Spleen (tissue), 11 donors: ENCODE results near the gene PSME2. TPM values are rescaled to one million over a fixed set of nuclear protein-coding genes. Genes with fewer than 3 reads are reported as not detected.
A peak's percentile ranks its signal among the peaks of the same experiment; 100 is the strongest.

Source experiments
- DNase-seq: peaks from one replicate; pipeline ENCODE4 v3.0.0-alpha.2; 2020
- H3K27ac ChIP-seq, 8 donors: fragments of 200-600 bp; sonication (generic) in 7 of 8; 1 replicate in 4 of 8; 2 replicates in 4 of 8; pipeline versions ENCODE4 v1.5.0 to v1.8.0; 2016 to 2021; ENCODE audit warnings: inconsistent platforms in 4 of 8, mild to moderate bottlenecking in 4 of 8, moderate library complexity in 1 of 8
- H3K27me3 ChIP-seq, 7 donors: fragments of 200-600 bp; sonication (generic) in 6 of 7; replicated peaks in 1 of 7; 1 replicate in 4 of 7; 2 replicates in 3 of 7; pipeline versions ENCODE4 v1.5.0 to v1.8.0; 2016 to 2021; ENCODE audit warnings: inconsistent platforms in 3 of 7, mild to moderate bottlenecking in 1 of 7
- H3K36me3 ChIP-seq, 6 donors: fragments of 200-600 bp; sonication (generic) in 5 of 6; 1 replicate in 4 of 6; 2 replicates in 2 of 6; pipeline versions ENCODE4 v1.5.0 to v1.8.0; 2016 to 2021; ENCODE audit warnings: inconsistent platforms in 2 of 6
- H3K4me1 ChIP-seq, 6 donors: fragments of 200-600 bp; sonication (generic) in 5 of 6; 1 replicate in 3 of 6; 2 replicates in 3 of 6; pipeline versions ENCODE4 v1.5.0 to v1.8.0; 2016 to 2021; ENCODE audit warnings: inconsistent platforms in 3 of 6
- H3K4me3 ChIP-seq, 8 donors: fragments of 200-600 bp; sonication (generic) in 7 of 8; 1 replicate in 4 of 8; 2 replicates in 4 of 8; pipeline versions ENCODE4 v1.5.0 to v1.8.0; 2016 to 2021; ENCODE audit warnings: inconsistent platforms in 4 of 8, mild to moderate bottlenecking in 4 of 8, moderate library complexity in 2 of 8
- H3K9me3 ChIP-seq, 8 donors: fragments of 200-600 bp; sonication (generic) in 7 of 8; 1 replicate in 4 of 8; 2 replicates in 4 of 8; pipeline versions ENCODE4 v1.5.0 to v1.8.0; 2016 to 2021; ENCODE audit warnings: inconsistent platforms in 4 of 8
- POLR2A ChIP-seq, 3 donors: fragments of 450-650 bp; IDR thresholded peaks; one replicate each; pipeline ENCODE4 v1.5.1; 2017; ENCODE audit warnings: antibody characterized with exemption in 3 of 3, mild to moderate bottlenecking in 1 of 3
- POLR2AphosphoS5 ChIP-seq, 3 donors: sonication (generic); formaldehyde crosslinking; IDR thresholded peaks; one replicate each; pipeline ENCODE4 v1.5.1; 2017; ENCODE audit warnings: antibody characterized with exemption in 3 of 3
- WGBS, 5 donors: extraction: QIAGEN DNeasy Blood & Tissue Kit in 3 of 5; methylation state at CpG; one replicate each; pipeline versions ENCODE4 v1.1.5 to v1.1.7; 2013 to 2018; 5-methylcytosine and 5-hydroxymethylcytosine counted together
- intact Hi-C: fragments of 100-400 bp; cut with DNase I; formaldehyde crosslinking; loops from one replicate; pipeline ENCODE4 v1.15.0; 2023; ENCODE audit warnings: low total_unique reads
- polyA plus RNA-seq, 3 donors: library from polyadenylated mRNA; stranded (reverse); fragments of 200-250 nt; gene quantifications; one replicate each; pipeline ENCODE4 v1.2.1, GENCODE V29; 2013
- total RNA-seq, 7 donors: library from RNA; depleted of rRNA in 3 of 7; stranded (reverse); fragments of >200 nt in 3 of 7; fragmentation: NEBNext Ultra II Directional in 4 of 7; extraction: Animal tissue kit (Norgen Biotek cat#: 25700) in 4 of 7; gene quantifications; one replicate each; pipeline versions ENCODE4 v1.1.0 to v1.2.1, GENCODE V29; 2016 to 2021
- TF ChIP-seq, protein P1 (sequence below), 11 experiments: fragments of 200-600 bp in 7 of 11; fragments of 450-650 bp in 4 of 11; sonication (generic) in 4 of 11; IDR thresholded peaks in 8 of 11; conservative IDR thresholded peaks in 3 of 11; 1 replicate in 7 of 11; 2 replicates in 4 of 11; pipeline versions ENCODE4 v1.4.0 to v1.8.0; 2016 to 2021; ENCODE audit warnings: antibody characterized with exemption in 11 of 11, inconsistent platforms in 4 of 11, mild to moderate bottlenecking in 1 of 11
- donor health status: healthy with polysubstance abuse.
- donor health status: DM: no; HTN: no; CAD: no; lungs with moderate emphysema.
- donor health status: DM: no; HTN: no; CAD: no.
- donor health status: Bipolar disorder and iron deficiency.
- donor health status: healthy.
- donor health status: DM: no; HTN: no; CAD: no.
- donor health status: DM: yes; HTN: yes; CAD: no.

Gene PSME2
- total and polyA plus RNA-seq, 10 donors: 80.0 to 509 (median 258) TPM

GRCh38 chr14:24155100-24155499 is 8.7 kb upstream of the PSME2 start:
- peak in 2 of 3 donors; percentile 22 to 35 for TF ChIP-seq POLR2AphosphoS5 (IDR thresholded peaks at IDR 0.05)
- TF ChIP-seq, protein P1, sequence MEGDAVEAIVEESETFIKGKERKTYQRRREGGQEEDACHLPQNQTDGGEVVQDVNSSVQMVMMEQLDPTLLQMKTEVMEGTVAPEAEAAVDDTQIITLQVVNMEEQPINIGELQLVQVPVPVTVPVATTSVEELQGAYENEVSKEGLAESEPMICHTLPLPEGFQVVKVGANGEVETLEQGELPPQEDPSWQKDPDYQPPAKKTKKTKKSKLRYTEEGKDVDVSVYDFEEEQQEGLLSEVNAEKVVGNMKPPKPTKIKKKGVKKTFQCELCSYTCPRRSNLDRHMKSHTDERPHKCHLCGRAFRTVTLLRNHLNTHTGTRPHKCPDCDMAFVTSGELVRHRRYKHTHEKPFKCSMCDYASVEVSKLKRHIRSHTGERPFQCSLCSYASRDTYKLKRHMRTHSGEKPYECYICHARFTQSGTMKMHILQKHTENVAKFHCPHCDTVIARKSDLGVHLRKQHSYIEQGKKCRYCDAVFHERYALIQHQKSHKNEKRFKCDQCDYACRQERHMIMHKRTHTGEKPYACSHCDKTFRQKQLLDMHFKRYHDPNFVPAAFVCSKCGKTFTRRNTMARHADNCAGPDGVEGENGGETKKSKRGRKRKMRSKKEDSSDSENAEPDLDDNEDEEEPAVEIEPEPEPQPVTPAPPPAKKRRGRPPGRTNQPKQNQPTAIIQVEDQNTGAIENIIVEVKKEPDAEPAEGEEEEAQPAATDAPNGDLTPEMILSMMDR (IDR thresholded peaks at IDR 0.05 in 8 of 11, conservative IDR thresholded peaks at IDR 0.05 in 3 of 11): no peak
- WGBS, 5 donors: 89 to 93% (median 91%) methylated on average over 10 of the region's 10 CpGs
- Histone ChIP-seq H3K4me3 (no peak overlapping the region), H3K4me1 (peaks cover 0 to 65% (median 31%) of the 10 kb centered on the region in 6 donors), H3K9me3 (no peaks in the 10 kb centered on the region), H3K36me3 (peaks cover 6 to 100% (median 93%) of the 10 kb centered on the region in 6 donors), H3K27ac (peak overlapping the region in 6 of 8 donors; percentile 64 to 84 (median 69)), H3K27me3 (no peaks in the 10 kb centered on the region)
- peak; percentile 54 for DNase-seq
- intact Hi-C loops: no loop called here

DNA sequence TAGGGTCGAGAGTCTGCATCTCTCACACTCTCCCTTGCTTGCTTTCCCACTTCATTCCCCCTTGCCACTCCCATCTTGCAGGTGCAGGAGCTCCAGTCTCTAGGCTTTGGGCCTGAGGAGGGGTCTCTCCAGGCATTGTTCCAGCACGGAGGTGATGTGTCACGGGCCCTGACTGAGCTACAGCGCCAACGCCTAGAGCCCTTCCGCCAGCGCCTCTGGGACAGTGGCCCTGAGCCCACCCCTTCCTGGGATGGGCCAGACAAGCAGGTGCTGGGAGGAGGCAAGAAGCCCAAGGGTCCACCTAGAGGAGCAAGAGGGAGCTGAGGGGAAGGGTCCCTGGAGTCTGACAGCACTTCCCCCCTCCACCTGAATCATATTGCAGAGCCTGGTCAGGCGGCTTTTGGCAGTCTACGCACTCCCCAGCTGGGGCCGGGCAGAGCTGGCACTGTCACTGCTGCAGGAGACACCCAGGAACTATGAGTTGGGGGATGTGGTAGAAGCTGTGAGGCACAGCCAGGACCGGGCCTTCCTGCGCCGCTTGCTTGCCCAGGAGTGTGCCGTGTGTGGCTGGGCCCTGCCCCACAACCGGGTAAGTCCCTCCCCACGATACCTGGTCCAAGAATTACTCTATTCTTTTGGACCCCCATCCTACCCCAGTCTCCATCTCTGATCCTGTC is 5.1 kb upstream of the PSME2 start:
- intact Hi-C loops: no loop called here
- Histone ChIP-seq H3K27ac (peak overlapping the region in 1 of 8 donors; percentile 18), H3K4me3 (no peak overlapping the region), H3K9me3 (no peaks in the 10 kb centered on the region), H3K36me3 (peaks cover 9 to 84% (median 80%) of the 10 kb centered on the region in 6 donors), H3K27me3 (no peaks in the 10 kb centered on the region), H3K4me1 (peaks cover 9 to 62% (median 36%) of the 10 kb centered on the region in 6 donors)
- DNase-seq: no peak
- TF ChIP-seq, protein P1 (IDR thresholded peaks at IDR 0.05 in 8 of 11, conservative IDR thresholded peaks at IDR 0.05 in 3 of 11): no peak
- no peak for TF ChIP-seq POLR2A (IDR thresholded peaks at IDR 0.05)
- peak in 1 of 3 donors; percentile 27 for TF ChIP-seq POLR2AphosphoS5 (IDR thresholded peaks at IDR 0.05)
- 87 to 96% (median 93%) methylated on average over 11 to 16 of the region's 16 CpGs for WGBS, 5 donors

- TF ChIP-seq POLR2AphosphoS5 (IDR thresholded peaks at IDR 0.05) (no peak), POLR2A (IDR thresholded peaks at IDR 0.05) (no peak)
- TF ChIP-seq, protein P1 (IDR thresholded peaks at IDR 0.05 in 8 of 11, conservative IDR thresholded peaks at IDR 0.05 in 3 of 11): no peak
- 89 to 96% (median 90%) methylated on average over 6 to 9 of the region's 9 CpGs for WGBS, 5 donors
- DNase-seq: no peak
- Histone ChIP-seq H3K9me3 (no peaks in the 10 kb centered on the region), H3K36me3 (peaks cover 9 to 78% (median 74%) of the 10 kb centered on the region in 6 donors), H3K4me1 (peaks cover 9 to 61% (median 37%) of the 10 kb centered on the region in 6 donors), H3K27ac (peak overlapping the region in 2 of 8 donors; percentile 18 to 36), H3K27me3 (no peaks in the 10 kb centered on the region), H3K4me3 (no peak overlapping the region)
- intact Hi-C loops: no loop called here
Measured at GRCh38 chr14:24150993-24151392, 4.6 kb upstream of the PSME2 start.

- no peak for DNase-seq
- Histone ChIP-seq H3K9me3 (no peaks in the 10 kb centered on the region), H3K4me1 (peaks cover 13 to 61% (median 41%) of the 10 kb centered on the region in 6 donors), H3K27ac (peak overlapping the region in 2 of 8 donors; percentile 18 to 36), H3K36me3 (peaks cover 9 to 74% (median 70%) of the 10 kb centered on the region in 6 donors), H3K4me3 (no peak overlapping the region), H3K27me3 (no peaks in the 10 kb centered on the region)
- 92 to 96% (median 95%) methylated on average over 9 of the region's 9 CpGs for WGBS, 5 donors
- TF ChIP-seq, protein P1 (IDR thresholded peaks at IDR 0.05 in 8 of 11, conservative IDR thresholded peaks at IDR 0.05 in 3 of 11): no peak
- TF ChIP-seq POLR2AphosphoS5 (IDR thresholded peaks at IDR 0.05) (no peak), POLR2A (IDR thresholded peaks at IDR 0.05) (no peak)
- intact Hi-C loops: no loop called here
Measured at GRCh38 chr14:24150567-24150966, 4.2 kb upstream of the PSME2 start.
